ENCODE measurements around the gene TEDC2. TPM values are rescaled to one million over a fixed set of nuclear protein-coding genes. Genes with fewer than 3 reads are reported as not detected.

The TEDC2 gene
- total RNA-seq, 1 experiment from 2014 or later, result 6.4 TPM

DNA sequence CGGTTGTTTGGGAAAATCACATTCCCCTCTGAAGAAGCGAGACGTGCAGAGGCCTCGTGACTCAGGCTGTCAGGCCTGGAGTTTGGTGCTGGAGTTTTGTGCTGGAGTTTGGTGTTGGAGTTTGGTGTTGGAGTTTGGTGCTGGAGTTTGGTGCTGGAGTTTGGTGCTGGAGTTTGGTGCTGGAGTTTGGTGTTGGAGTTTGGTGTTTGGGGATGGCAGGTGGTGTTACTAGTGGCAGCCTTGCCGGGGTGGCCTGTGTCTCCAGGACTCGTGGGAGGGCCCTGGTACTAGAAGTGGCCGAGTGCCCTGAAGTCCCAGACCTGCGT is 27.6 kb downstream of the TEDC2 start:
- no peak overlapping the region for H3K9ac ChIP-seq (ENCODE audit: low read length)
- DNase-seq, result no peak
- peaks cover 8% of the 10 kb centered on the region for H3K4me1 ChIP-seq (ENCODE audit: low read length)
- H2AFZ ChIP-seq (ENCODE audit: low read length), result no peak overlapping the region
- no peaks in the 10 kb centered on the region; the same call in 1 of the 2 replicates for H4K20me1 ChIP-seq (ENCODE audit: insufficient read depth, low read depth, low read length)
- H3K9me3 ChIP-seq (ENCODE audit: low read length), result no peaks in the 10 kb centered on the region
- H3K79me2 ChIP-seq (ENCODE audit: low read length), result peaks cover 34% of the 10 kb centered on the region
- H3K27ac ChIP-seq (ENCODE audit: low read length), result no peak overlapping the region
- no peaks in the 10 kb centered on the region for H3K36me3 ChIP-seq (ENCODE audit: insufficient read depth, low read length)
- no peak overlapping the region for H3K4me2 ChIP-seq (ENCODE audit: low read depth, low read length, poor library complexity, severe bottlenecking)
- no peak overlapping the region for H3K4me3 ChIP-seq (ENCODE audit: low read length)
- H3K27me3 ChIP-seq (ENCODE audit: low read length), result no peaks in the 10 kb centered on the region
- no peaks in the 10 kb centered on the region for H3K9me2 ChIP-seq (replicated peaks; ENCODE audit: insufficient read depth, low read length)

DNA sequence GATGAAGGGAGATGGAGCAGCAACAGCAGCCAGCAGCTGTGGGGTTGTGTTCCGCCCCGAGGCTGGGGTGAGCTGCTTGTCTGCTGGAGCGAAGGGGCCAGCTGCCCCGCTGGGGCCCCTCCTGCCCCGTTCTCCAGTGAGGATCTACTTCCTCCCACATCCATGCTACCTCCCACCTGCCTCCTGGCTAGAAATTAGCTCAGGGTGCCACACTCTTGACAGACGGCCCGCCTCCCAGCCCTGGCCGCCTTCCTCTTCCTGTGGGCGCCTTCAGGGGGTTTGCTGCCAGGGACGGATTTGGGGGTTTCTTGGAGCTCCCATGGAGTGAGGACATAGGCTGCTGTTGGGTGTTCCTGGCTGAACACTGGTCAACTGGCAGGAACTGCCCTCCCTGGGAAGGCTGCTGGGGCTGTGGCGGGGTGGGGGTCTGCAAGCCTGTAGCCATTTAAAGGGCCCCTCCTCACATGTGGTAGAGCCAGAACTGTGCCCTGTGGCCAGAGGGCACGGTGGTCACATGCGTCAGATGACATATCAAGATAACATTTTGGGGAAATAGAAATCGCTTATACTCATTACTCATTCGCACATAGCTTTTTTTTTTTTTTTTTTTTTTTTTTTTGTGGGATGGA is 28.1 kb downstream of the TEDC2 start:
- Histone ChIP-seq H2AFZ (ENCODE audit: low read length) (no peak overlapping the region), H3K4me1 (ENCODE audit: low read length) (peaks cover 8% of the 10 kb centered on the region), H3K9me3 (ENCODE audit: low read length) (no peaks in the 10 kb centered on the region), H3K4me2 (ENCODE audit: low read depth, low read length, poor library complexity, severe bottlenecking) (no peak overlapping the region), H4K20me1 (ENCODE audit: insufficient read depth, low read depth, low read length) (no peaks in the 10 kb centered on the region; the same call in 1 of the 2 replicates), H3K79me2 (ENCODE audit: low read length) (peaks cover 34% of the 10 kb centered on the region), H3K27ac (ENCODE audit: low read length) (no peak overlapping the region), H3K36me3 (ENCODE audit: insufficient read depth, low read length) (no peaks in the 10 kb centered on the region), H3K9ac (ENCODE audit: low read length) (no peak overlapping the region), H3K4me3 (ENCODE audit: low read length) (no peak overlapping the region), H3K27me3 (ENCODE audit: low read length) (no peaks in the 10 kb centered on the region), H3K9me2 (replicated peaks; ENCODE audit: insufficient read depth, low read length) (no peaks in the 10 kb centered on the region)
- DNase-seq, result no peak

DNA sequence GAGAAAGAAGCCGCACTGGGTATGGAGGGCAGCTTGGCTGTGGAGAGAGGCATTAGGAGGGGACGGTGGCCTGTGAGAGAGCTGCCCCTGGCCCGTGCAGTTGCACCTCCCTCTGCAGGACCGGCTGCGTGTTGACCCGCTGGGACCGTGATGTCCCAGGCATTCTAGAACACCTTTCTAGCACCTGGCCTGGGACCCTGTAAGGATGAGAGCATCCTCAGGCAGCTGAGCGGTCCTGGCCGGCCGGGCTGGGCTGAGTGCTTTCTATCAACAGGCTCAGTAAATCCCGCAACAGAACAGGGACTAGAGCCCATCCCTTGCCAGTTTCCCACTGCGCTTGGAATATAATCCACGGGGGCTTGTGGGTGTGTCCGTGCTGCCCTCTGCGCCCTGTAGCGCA is 29.7 kb downstream of the TEDC2 start:
- no peaks in the 10 kb centered on the region; the same call in 1 of the 2 replicates for H4K20me1 ChIP-seq (ENCODE audit: insufficient read depth, low read depth, low read length)
- peaks cover 8% of the 10 kb centered on the region for H3K4me1 ChIP-seq (ENCODE audit: low read length)
- peaks cover 34% of the 10 kb centered on the region for H3K79me2 ChIP-seq (ENCODE audit: low read length)
- no peak overlapping the region for H3K9ac ChIP-seq (ENCODE audit: low read length)
- H3K9me2 ChIP-seq (replicated peaks; ENCODE audit: insufficient read depth, low read length), result no peaks in the 10 kb centered on the region
- H2AFZ ChIP-seq (ENCODE audit: low read length), result no peak overlapping the region
- H3K27ac ChIP-seq (ENCODE audit: low read length), result no peak overlapping the region
- DNase-seq, result no peak
- no peaks in the 10 kb centered on the region for H3K27me3 ChIP-seq (ENCODE audit: low read length)
- H3K4me2 ChIP-seq (ENCODE audit: low read depth, low read length, poor library complexity, severe bottlenecking), result no peak overlapping the region
- no peak overlapping the region for H3K4me3 ChIP-seq (ENCODE audit: low read length)
- no peaks in the 10 kb centered on the region for H3K9me3 ChIP-seq (ENCODE audit: low read length)
- no peaks in the 10 kb centered on the region for H3K36me3 ChIP-seq (ENCODE audit: insufficient read depth, low read length)

DNA sequence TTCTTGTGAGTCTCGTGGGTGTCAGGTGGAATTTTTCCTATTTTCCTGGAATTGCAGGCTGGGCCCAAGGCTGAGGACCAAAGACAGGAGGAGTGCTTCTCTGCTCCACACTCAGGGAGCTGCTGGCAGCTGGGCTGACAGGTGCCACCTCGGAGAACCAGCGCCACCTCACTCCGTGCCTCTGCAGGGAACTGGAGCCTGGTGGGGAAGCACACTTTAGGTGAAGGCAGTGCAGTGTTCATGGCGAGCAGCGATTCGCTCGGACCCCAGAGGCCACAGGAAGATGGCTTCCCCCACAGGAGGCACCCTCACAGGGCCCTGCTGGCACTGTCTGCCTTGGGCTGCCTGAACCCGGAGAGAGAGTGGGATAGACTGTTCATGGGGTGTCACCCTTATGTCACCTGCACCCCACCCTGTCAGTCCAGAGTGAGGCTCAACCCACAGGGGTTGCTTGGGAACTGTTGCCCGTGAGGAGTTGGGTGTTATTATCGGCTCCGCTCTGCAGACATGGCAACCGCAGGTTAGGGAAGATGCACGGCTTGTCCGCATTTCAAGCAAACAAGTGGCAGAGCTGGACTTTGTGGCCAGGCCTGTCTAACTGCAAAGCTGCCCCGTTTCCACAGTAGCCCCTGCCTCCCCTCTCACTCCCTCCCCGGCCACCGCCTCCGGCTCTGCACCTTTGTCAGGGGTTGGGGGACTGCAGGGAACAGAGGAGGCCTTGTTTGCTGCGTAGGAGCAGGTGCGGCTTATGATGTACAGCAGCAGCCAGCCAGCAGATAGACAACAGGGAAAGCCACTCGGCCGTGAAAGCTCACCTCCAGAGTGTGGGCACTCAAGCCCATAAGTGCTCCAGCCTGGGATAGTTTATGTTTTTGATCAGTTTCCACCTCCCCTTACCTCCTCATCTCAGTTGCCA is 30.5 kb downstream of the TEDC2 start:
- Histone ChIP-seq H3K27ac (ENCODE audit: low read length) (no peak overlapping the region), H3K27me3 (ENCODE audit: low read length) (no peaks in the 10 kb centered on the region), H2AFZ (ENCODE audit: low read length) (no peak overlapping the region), H3K4me1 (ENCODE audit: low read length) (peaks cover 8% of the 10 kb centered on the region), H3K4me3 (ENCODE audit: low read length) (no peak overlapping the region), H4K20me1 (ENCODE audit: insufficient read depth, low read depth, low read length) (no peaks in the 10 kb centered on the region; the same call in 1 of the 2 replicates), H3K36me3 (ENCODE audit: insufficient read depth, low read length) (no peaks in the 10 kb centered on the region), H3K9me2 (replicated peaks; ENCODE audit: insufficient read depth, low read length) (no peaks in the 10 kb centered on the region), H3K4me2 (ENCODE audit: low read depth, low read length, poor library complexity, severe bottlenecking) (no peak overlapping the region), H3K79me2 (ENCODE audit: low read length) (peaks cover 32% of the 10 kb centered on the region), H3K9me3 (ENCODE audit: low read length) (no peaks in the 10 kb centered on the region), H3K9ac (ENCODE audit: low read length) (no peak overlapping the region)
- no peak for DNase-seq

DNA sequence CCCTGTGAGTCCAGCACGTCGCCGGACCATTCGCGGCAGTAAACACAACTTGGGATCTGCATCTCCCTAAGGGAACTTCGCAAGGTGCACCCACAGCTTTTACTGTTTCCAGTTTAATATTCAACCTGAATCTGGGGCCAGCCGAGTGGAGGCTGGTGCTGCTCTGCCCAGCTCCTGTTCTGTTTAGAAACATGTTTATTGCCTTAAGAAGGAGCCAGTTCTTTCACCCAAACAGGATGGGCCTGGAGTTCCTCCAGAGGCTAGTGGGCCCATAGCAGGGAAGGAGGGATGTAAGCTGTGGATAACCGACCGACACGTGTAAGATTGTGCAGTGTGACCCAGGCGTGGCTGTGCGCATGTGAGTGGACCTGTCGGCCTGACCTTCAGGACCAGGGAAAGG is 32.4 kb downstream of the TEDC2 start:
- Histone ChIP-seq H3K27me3 (ENCODE audit: low read length) (no peaks in the 10 kb centered on the region), H3K4me1 (ENCODE audit: low read length) (no peaks in the 10 kb centered on the region), H3K9me3 (ENCODE audit: low read length) (no peaks in the 10 kb centered on the region), H2AFZ (ENCODE audit: low read length) (no peak overlapping the region), H3K36me3 (ENCODE audit: insufficient read depth, low read length) (no peaks in the 10 kb centered on the region), H3K9ac (ENCODE audit: low read length) (no peak overlapping the region), H3K4me2 (ENCODE audit: low read depth, low read length, poor library complexity, severe bottlenecking) (no peak overlapping the region), H3K27ac (ENCODE audit: low read length) (no peak overlapping the region), H3K79me2 (ENCODE audit: low read length) (peaks cover 21% of the 10 kb centered on the region), H3K4me3 (ENCODE audit: low read length) (no peak overlapping the region), H3K9me2 (replicated peaks; ENCODE audit: insufficient read depth, low read length) (no peaks in the 10 kb centered on the region), H4K20me1 (ENCODE audit: insufficient read depth, low read depth, low read length) (no peaks in the 10 kb centered on the region; the same call in 1 of the 2 replicates)
- DNase-seq, result no peak

DNA sequence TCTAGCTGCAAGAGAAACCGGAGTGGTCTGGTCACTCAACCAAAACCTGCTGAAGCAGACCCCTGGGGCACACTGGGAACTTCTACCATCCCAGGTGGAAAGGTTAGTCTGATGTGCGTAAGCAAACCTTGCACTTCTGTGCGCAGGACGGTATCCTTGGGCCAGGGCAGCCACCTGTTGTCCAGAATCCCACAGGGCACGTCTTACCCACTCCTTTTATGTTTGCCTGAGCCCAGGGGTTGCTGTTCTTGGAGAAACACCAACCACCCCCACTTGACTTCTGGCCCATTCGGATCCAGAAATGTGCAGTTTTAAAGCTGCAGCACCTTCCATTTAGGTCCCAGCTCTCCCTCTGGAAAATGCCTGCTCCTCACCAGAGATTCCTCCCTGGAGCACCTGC is 33.7 kb downstream of the TEDC2 start:
- no peaks in the 10 kb centered on the region for H3K9me3 ChIP-seq (ENCODE audit: low read length)
- H3K36me3 ChIP-seq (ENCODE audit: insufficient read depth, low read length), result no peaks in the 10 kb centered on the region
- H3K4me3 ChIP-seq (ENCODE audit: low read length), result no peak overlapping the region
- no peak overlapping the region for H3K9ac ChIP-seq (ENCODE audit: low read length)
- H3K79me2 ChIP-seq (ENCODE audit: low read length), result peaks cover 10% of the 10 kb centered on the region; the same call in 1 of the 2 replicates
- no peaks in the 10 kb centered on the region for H3K27me3 ChIP-seq (ENCODE audit: low read length)
- H3K4me2 ChIP-seq (ENCODE audit: low read depth, low read length, poor library complexity, severe bottlenecking), result no peak overlapping the region
- no peak for DNase-seq
- H2AFZ ChIP-seq (ENCODE audit: low read length), result no peak overlapping the region
- no peaks in the 10 kb centered on the region for H4K20me1 ChIP-seq (ENCODE audit: insufficient read depth, low read depth, low read length)
- no peak overlapping the region for H3K27ac ChIP-seq (ENCODE audit: low read length)
- H3K9me2 ChIP-seq (replicated peaks; ENCODE audit: insufficient read depth, low read length), result no peaks in the 10 kb centered on the region
- no peaks in the 10 kb centered on the region for H3K4me1 ChIP-seq (ENCODE audit: low read length)

DNA sequence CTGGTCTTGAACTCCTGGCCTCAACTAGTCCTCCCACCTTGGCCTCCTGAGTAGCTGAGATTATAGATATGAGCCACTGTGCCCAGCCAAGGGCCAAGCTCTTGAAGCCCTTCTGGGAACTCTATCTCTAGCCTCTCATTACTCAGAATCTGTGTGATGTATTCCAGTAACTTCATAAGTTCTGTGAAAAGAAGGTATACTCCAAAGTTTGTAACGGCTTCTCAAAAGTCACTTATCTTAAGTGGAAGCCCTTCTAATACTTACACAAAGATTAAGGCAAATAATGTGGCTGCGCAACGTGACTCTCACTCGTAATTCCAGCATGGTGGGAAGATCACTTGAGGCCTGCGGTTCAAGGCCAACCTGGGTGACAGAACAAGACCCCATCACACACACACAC is 34.7 kb downstream of the TEDC2 start:
- H3K9me2 ChIP-seq (replicated peaks; ENCODE audit: insufficient read depth, low read length), result no peaks in the 10 kb centered on the region
- no peaks in the 10 kb centered on the region for H4K20me1 ChIP-seq (ENCODE audit: insufficient read depth, low read depth, low read length)
- no peak overlapping the region for H3K27ac ChIP-seq (ENCODE audit: low read length)
- no peaks in the 10 kb centered on the region for H3K27me3 ChIP-seq (ENCODE audit: low read length)
- H3K4me1 ChIP-seq (ENCODE audit: low read length), result no peaks in the 10 kb centered on the region
- no peak overlapping the region for H3K4me2 ChIP-seq (ENCODE audit: low read depth, low read length, poor library complexity, severe bottlenecking)
- H3K79me2 ChIP-seq (ENCODE audit: low read length), result peaks cover 10% of the 10 kb centered on the region; the same call in 1 of the 2 replicates
- H2AFZ ChIP-seq (ENCODE audit: low read length), result no peak overlapping the region
- no peak overlapping the region for H3K9ac ChIP-seq (ENCODE audit: low read length)
- DNase-seq, result no peak
- no peaks in the 10 kb centered on the region for H3K36me3 ChIP-seq (ENCODE audit: insufficient read depth, low read length)
- H3K4me3 ChIP-seq (ENCODE audit: low read length), result no peak overlapping the region
- no peaks in the 10 kb centered on the region for H3K9me3 ChIP-seq (ENCODE audit: low read length)

DNA sequence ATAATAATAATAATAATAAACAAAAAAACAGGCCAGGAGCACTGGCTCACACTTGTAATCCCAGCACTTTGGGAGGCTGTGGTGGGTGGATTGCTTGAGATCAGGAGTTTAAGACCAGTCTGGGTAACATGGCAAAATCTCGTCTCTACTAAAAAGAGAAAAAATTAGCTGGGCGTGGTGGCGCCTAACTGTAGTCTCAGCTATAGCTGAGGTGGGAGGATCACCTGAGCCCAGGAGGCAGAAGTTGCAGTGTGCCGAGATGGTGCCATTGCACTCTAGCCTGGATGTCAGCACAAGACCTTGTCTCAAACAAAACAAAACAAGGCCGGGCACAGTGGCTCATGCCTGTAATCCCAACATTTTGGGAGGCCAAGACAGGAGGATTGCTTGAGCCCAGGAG is 35.1 kb downstream of the TEDC2 start:
- no peak overlapping the region for H2AFZ ChIP-seq (ENCODE audit: low read length)
- no peaks in the 10 kb centered on the region for H3K9me2 ChIP-seq (replicated peaks; ENCODE audit: insufficient read depth, low read length)
- H3K36me3 ChIP-seq (ENCODE audit: insufficient read depth, low read length), result no peaks in the 10 kb centered on the region
- H3K4me2 ChIP-seq (ENCODE audit: low read depth, low read length, poor library complexity, severe bottlenecking), result no peak overlapping the region
- H3K27me3 ChIP-seq (ENCODE audit: low read length), result no peaks in the 10 kb centered on the region
- H3K9ac ChIP-seq (ENCODE audit: low read length), result no peak overlapping the region
- no peak overlapping the region for H3K4me3 ChIP-seq (ENCODE audit: low read length)
- no peak overlapping the region for H3K27ac ChIP-seq (ENCODE audit: low read length)
- H3K79me2 ChIP-seq (ENCODE audit: low read length), result peaks cover 8% of the 10 kb centered on the region; the same call in 1 of the 2 replicates
- DNase-seq, result no peak
- H4K20me1 ChIP-seq (ENCODE audit: insufficient read depth, low read depth, low read length), result no peaks in the 10 kb centered on the region
- H3K9me3 ChIP-seq (ENCODE audit: low read length), result no peaks in the 10 kb centered on the region
- H3K4me1 ChIP-seq (ENCODE audit: low read length), result no peaks in the 10 kb centered on the region

Measured in Karpas-422 (cell line).